ENCODE measurements around the gene TSR2. TPM values are rescaled to one million over a fixed set of nuclear protein-coding genes. Genes with fewer than 3 reads are reported as not detected.
A peak's percentile ranks its signal among the peaks of the same experiment; 100 is the strongest.

The TSR2 gene, protein sequence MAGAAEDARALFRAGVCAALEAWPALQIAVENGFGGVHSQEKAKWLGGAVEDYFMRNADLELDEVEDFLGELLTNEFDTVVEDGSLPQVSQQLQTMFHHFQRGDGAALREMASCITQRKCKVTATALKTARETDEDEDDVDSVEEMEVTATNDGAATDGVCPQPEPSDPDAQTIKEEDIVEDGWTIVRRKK
- total RNA-seq = 10 to 100 TPM; 30.1 to 35.7 TPM

DNA sequence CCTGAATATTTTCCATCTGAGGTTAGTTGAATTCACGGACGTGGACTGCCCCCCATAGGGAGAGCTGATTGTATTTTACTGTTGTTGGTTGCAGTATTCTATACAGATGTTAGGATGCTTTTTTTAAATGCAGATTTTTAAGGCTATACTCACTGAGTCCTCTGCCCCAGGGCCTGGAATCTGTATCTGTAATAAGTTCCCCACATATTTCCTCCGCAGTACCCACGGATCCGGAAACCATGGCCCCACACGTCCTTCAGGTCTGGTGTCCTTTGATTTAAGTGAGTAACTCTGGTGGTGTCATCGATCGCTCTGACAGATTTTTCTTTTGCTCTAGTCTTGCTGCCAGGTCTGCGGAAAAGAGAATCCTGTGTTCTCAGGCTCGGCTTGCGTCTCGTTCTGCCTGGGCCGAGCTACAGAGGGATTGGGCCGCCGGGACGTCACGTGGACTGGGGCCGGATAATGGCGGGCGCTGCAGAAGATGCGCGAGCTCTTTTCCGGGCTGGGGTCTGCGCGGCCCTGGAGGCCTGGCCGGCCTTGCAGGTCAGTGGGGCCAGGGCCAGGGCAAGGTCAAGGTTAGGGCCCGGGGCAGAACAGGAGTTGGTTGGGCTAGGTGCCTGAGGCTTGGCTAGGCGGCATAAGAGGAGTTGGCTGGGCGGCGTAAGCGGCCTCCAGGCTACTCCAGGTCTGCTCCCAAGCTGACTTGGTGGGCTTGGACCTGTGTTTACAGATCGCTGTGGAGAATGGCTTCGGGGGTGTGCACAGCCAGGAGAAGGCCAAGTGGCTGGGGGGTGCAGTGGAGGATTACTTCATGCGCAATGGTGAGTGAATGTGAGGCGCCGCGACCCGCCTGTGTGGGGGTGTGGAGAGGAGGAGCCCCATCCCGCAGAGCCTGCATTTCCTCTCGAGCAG, at the start of gene TSR2:
TSR2 (plus strand) TSS at position 445 of the 912 bp plus-strand sequence; CDS start at position 463, 18 bp downstream.
- DNase-seq = peak; percentile 90
- H3K4me3 Mint-ChIP-seq = peak within 1 kb of the TSS; percentile 89
- H3K27ac Mint-ChIP-seq = peak within 1 kb of the TSS; percentile 81
- ATAC-seq = peak; percentile 99
- H3K4me1 Mint-ChIP-seq = peaks cover 20% of the 10 kb centered on the region
- CTCF ChIA-PET = interaction anchor here (0.6 to 1.2 kb wide), 2 partner anchors 13 to 397 kb away, joined by 3 read pairs; no protein-coding TSS in a partner anchor
- no peaks in the 10 kb centered on the region for H3K9me3 Mint-ChIP-seq (ENCODE audit: low read depth)
- peaks cover 5% of the 10 kb centered on the region for H3K36me3 Mint-ChIP-seq
- H3K27me3 Mint-ChIP-seq = no peaks in the 10 kb centered on the region

DNA sequence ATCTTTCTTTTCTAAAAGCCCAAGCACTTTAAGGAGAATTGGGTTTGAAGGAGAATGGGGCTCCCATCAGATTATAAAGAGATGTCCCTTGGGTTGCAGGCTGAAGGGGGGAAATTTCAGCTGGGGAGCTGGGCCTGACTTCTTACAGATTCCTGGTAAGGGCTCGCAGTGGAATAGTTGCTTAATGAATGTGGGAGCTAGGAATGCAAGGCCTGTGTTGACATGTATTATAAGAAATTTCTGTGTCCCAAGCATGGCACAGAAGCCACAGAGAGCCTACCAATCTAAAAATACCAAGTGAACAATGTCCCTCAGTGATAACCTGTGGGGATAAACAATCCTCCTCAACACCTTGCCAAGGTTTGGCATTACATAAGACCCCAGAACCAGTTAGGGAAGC, 43.1 kb upstream of the TSR2 start:
- Mint-ChIP-seq H3K4me1 (no peaks in the 10 kb centered on the region), H3K27ac (no peak overlapping the region), H3K36me3 (no peaks in the 10 kb centered on the region), H3K4me3 (no peak overlapping the region), H3K27me3 (peaks cover 5% of the 10 kb centered on the region), H3K9me3 (ENCODE audit: low read depth) (no peaks in the 10 kb centered on the region)
- ATAC-seq (no peak), DNase-seq (no peak)
- CTCF ChIA-PET = no interaction called here

DNA sequence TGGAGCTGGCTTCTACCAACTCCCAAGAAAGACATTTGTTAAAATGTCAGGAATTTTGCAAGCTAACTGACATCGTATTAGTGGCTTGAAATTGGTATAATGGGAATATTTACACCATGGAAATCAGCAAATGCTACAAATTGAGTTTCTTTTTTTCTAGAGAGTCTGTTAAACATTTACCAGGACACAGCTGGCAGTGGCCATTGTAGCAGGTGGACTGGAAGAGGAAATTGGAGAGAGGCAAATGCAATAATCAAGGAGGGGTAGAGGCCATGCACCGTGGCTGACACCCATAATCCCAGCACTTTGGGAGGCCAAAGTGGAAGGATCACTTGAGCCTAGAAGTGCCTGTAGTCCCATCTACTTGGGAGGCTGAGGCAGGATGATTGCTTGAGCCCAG, 32.9 kb upstream of the TSR2 start:
- no peak overlapping the region for H3K4me3 Mint-ChIP-seq
- no peaks in the 10 kb centered on the region for H3K36me3 Mint-ChIP-seq
- CTCF ChIA-PET = no interaction called here

DNA sequence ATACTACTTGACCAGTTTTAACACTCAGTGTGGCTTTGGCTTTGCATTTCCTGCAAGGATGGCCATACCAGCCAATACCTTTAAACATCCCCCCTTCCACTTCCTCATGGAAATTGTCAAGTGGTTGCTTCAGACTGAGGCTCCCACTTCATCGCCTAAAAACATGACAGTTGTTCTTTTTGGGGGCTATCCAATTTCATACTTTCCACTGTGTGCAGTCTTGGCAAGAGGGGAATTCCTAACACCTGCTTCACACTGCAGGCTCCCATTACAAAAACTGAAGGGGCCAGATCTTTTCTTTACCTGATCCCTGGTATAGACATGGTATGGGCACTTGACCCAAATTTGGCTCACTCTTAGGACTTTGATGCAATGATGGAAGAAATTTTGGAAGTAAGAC, 28.5 kb upstream of the TSR2 start:
- no peak overlapping the region for H3K4me3 Mint-ChIP-seq
- CTCF ChIA-PET = no interaction called here
- H3K27ac Mint-ChIP-seq = no peak overlapping the region
- ATAC-seq = no peak
- no peaks in the 10 kb centered on the region for H3K9me3 Mint-ChIP-seq (ENCODE audit: low read depth)
- peaks cover 44% of the 10 kb centered on the region for H3K27me3 Mint-ChIP-seq
- no peaks in the 10 kb centered on the region for H3K36me3 Mint-ChIP-seq
- DNase-seq = no peak
- H3K4me1 Mint-ChIP-seq = peaks cover 21% of the 10 kb centered on the region

More for the DNA sequence above, 32.9 kb upstream of the TSR2 start:
- no peaks in the 10 kb centered on the region for H3K9me3 Mint-ChIP-seq (ENCODE audit: low read depth)
- DNase-seq (no peak), ATAC-seq (no peak)
- no peak overlapping the region for H3K27ac Mint-ChIP-seq
- H3K27me3 Mint-ChIP-seq = peaks cover 31% of the 10 kb centered on the region
- peaks cover 11% of the 10 kb centered on the region for H3K4me1 Mint-ChIP-seq

DNA sequence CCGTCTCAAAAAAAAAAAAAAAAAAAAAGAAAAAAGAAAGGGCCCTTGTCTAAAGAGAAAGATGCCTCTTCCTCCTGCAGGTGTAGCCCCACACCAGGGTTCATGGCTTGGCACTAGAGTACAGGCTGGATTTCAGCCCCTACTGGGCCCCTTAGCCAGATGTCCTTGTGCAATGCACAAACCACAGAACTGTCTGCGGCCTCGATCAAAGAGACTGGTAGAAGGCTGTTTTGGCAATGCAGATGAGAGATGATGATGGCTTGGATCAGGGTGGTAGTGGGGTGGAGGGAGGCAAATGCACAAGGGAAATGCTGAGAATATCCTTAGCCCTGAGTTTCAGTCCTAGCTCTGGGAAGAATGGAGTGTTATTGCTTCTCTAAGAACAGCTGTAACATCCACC, 26.5 kb upstream of the TSR2 start:
- DNase-seq (no peak), ATAC-seq (no peak)
- Mint-ChIP-seq H3K27me3 (peaks cover 44% of the 10 kb centered on the region), H3K27ac (no peak overlapping the region), H3K4me3 (no peak overlapping the region), H3K36me3 (no peaks in the 10 kb centered on the region), H3K9me3 (ENCODE audit: low read depth) (no peaks in the 10 kb centered on the region), H3K4me1 (peaks cover 16% of the 10 kb centered on the region)
- CTCF ChIA-PET = interaction anchor here (0.7 kb wide), 1 partner anchor 57 kb away, joined by 3 read pairs; no protein-coding TSS in a partner anchor

DNA sequence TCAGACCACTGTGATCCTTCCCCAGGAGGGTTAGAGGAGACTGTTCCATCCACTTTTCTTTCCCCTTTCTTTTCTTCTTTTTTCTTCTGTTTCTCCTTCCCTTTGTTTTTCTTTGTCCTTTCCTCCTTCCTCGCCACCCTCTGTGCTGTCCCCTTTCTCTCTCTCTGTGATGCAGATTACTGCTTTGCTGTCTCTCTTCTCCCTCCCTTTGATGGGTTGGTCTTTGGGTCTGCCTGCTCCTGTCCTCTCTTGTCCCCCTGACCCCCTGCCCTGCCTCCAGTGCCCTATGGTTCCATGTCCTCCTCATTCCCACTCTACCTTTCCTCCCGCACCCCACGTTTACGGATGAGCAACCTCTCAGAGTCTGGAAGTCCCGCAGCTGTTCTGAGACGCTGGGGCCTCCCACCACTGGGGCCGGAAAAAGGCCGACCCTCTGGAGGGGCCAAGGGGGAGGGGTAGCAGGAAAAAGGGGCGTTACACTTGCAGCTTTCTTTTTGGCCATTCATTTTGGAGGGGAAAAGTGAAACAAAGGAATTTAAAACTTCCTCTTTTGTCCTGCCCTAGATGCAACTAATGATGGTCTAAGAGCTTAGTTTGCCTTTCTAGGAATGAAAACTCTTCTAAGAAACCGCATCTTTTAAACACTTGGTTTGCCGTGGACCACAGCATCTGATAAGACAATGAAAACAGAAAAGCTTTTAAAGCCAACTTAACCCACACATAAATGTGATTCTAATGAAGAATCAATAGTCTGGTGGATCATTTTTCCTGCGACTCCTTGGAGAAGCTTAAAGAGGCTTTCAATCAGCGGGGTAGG, 24.5 kb upstream of the TSR2 start:
- Mint-ChIP-seq H3K27ac (no peak overlapping the region), H3K27me3 (peaks cover 50% of the 10 kb centered on the region), H3K4me1 (peaks cover 10% of the 10 kb centered on the region), H3K4me3 (no peak overlapping the region), H3K9me3 (ENCODE audit: low read depth) (no peaks in the 10 kb centered on the region), H3K36me3 (no peaks in the 10 kb centered on the region)
- CTCF ChIA-PET = no interaction called here
- peak; percentile 38 for DNase-seq
- ATAC-seq = no peak

DNA sequence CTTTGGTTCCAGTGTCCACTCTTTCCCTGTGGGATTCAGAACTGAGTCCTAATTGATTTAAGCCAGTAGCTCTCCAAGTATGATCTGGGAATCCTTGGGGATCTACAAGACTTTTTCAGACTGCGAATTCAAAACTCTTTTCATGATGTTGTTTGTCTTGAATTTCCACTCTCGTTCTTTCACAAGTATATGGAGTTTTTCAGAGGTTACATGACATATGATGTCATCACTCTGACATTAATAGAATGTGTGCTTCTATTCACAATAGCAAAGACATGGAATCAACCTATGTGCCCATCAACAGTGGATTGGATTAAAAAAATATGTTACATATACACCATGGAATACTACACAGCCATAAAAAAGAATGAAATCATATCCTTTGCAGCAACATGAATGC, 23.2 kb upstream of the TSR2 start:
- Mint-ChIP-seq H3K4me1 (peaks cover 10% of the 10 kb centered on the region), H3K4me3 (no peak overlapping the region), H3K36me3 (no peaks in the 10 kb centered on the region), H3K9me3 (ENCODE audit: low read depth) (no peaks in the 10 kb centered on the region), H3K27me3 (peaks cover 47% of the 10 kb centered on the region), H3K27ac (no peak overlapping the region)
- ATAC-seq (no peak), DNase-seq (no peak)
- CTCF ChIA-PET = no interaction called here

DNA sequence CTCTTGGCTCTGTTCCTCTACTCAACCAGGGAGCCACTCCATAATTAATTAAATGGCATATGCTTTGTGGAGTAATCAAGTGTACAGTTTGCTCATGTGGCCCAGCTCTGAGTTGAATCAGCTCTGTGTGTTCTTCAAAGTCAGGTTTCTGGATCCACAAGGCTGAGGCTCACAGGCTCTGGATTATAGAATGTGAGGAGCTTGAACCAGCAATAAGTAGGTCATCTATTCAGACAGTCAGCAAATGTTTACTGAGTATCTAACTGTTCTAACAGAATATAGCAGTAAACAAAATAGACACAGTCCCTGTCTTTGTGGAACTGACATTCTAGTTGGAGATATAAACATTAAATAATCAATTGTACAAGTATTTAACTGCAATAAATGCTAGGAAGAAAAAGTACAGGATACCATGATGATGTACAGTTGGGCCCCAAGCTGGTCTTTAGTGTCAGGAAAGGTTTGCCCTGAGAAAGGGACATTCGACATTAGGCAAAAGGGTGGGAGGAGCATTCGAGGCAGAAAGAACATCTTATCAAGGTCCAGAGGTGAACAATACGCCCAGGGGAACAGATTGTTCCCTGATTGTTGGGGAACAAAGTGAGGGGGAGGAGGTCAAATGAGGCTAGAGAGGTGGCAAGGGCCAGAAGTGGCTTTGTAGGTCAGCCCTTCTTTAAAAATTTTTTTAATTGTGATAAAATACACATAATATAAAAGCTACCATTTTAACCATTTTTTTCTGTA, 20.5 kb upstream of the TSR2 start:
- DNase-seq = no peak
- CTCF ChIA-PET = no interaction called here
- Mint-ChIP-seq H3K27ac (no peak overlapping the region), H3K27me3 (peaks cover 33% of the 10 kb centered on the region), H3K9me3 (ENCODE audit: low read depth) (no peaks in the 10 kb centered on the region), H3K36me3 (no peaks in the 10 kb centered on the region), H3K4me1 (peaks cover 10% of the 10 kb centered on the region), H3K4me3 (no peak overlapping the region)
- no peak for ATAC-seq

DNA sequence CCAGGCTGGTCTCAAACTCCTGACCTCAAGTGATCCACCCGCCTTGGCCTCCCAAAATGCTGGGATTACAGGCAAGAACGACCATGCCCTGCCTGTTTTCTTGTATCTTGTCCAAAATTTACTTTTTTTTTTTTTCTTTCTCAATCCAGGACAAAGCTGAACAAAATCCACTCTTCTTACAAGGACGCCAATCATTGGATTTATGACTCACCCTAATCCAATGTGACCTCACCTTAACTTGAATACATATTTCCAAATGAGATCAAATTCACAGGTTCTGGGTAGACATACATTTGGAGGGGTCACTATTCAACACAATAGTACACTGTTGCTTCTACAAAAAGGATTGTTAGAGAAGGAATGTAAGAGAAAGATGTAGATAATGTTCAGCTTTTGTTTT, 18.0 kb upstream of the TSR2 start:
- Mint-ChIP-seq H3K9me3 (ENCODE audit: low read depth) (no peaks in the 10 kb centered on the region), H3K36me3 (no peaks in the 10 kb centered on the region)
- CTCF ChIA-PET = no interaction called here

DNA sequence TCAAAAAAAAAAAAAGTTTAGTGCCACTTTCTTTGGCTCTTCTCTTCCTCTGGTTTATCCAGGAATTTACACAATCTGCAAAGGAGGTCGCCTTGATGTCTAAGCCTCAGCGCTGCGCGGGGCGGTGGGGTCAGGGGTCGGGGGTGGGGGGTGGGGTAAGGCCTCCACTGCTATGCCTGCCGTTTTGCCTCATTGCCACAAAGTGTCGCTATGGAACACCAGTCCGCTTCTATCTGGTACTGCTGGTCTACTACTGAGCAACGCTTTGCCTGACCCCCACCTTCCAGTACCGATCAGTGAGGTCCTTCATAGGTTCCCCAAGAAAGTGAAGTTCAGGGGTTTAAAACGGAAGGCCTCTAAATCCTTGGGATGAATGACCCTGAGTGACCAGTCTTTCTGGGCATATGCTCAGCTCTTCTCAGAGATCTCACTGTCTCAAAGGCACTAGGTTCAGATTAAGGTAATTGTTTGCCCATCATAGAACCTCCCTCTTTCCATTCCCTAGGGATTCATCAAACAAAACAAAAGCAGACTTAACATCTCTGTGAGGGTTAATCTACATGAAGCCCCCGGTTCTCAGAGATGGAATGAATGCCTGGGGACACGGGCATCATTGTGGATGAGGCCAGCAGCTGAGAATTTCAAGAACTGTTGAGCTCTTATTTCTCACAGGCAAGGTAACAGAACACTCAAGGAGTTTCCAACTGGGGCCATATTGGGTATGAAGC, 16.9 kb upstream of the TSR2 start:
- CTCF ChIA-PET = no interaction called here
- Mint-ChIP-seq H3K9me3 (ENCODE audit: low read depth) (no peaks in the 10 kb centered on the region), H3K27me3 (peaks cover 13% of the 10 kb centered on the region), H3K36me3 (no peaks in the 10 kb centered on the region), H3K4me3 (no peak overlapping the region), H3K4me1 (no peaks in the 10 kb centered on the region), H3K27ac (no peak overlapping the region)
- DNase-seq (no peak), ATAC-seq (no peak)

More for the DNA sequence above, 18.0 kb upstream of the TSR2 start:
- DNase-seq = no peak
- Mint-ChIP-seq H3K4me3 (no peak overlapping the region), H3K27ac (no peak overlapping the region), H3K27me3 (peaks cover 17% of the 10 kb centered on the region), H3K4me1 (no peaks in the 10 kb centered on the region)
- no peak for ATAC-seq

DNA sequence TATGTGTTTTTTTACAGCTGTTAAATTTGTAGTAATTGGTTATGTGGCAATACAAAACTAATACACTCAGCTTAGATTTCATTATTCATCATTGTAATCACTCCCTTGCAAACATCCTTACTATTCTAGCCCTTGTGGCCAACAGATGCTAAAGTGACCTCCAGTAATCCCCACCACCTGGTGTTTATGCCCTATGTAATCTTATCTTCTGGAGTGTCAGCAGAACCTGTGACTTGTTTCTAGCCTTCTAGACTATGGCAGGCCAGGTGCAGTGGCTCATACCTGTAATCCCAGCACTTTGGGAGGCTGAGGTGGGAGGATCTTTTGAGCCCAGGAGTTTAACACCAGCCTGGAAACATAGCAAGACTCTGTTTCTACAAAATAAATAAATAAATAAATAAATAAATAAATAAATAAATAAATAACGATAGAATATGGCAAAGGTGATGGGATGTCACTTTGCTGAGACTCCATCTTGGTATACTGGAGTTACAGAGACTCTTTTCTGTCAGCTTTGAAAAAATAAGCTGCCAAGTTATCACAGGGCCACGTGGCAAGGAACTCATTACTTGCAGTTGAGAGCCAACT, 12.3 kb upstream of the TSR2 start:
- Mint-ChIP-seq H3K36me3 (no peaks in the 10 kb centered on the region), H3K27me3 (no peaks in the 10 kb centered on the region), H3K4me3 (no peak overlapping the region), H3K4me1 (no peaks in the 10 kb centered on the region), H3K9me3 (ENCODE audit: low read depth) (no peaks in the 10 kb centered on the region), H3K27ac (no peak overlapping the region)
- CTCF ChIA-PET = no interaction called here
- no peak for DNase-seq
- ATAC-seq = no peak

DNA sequence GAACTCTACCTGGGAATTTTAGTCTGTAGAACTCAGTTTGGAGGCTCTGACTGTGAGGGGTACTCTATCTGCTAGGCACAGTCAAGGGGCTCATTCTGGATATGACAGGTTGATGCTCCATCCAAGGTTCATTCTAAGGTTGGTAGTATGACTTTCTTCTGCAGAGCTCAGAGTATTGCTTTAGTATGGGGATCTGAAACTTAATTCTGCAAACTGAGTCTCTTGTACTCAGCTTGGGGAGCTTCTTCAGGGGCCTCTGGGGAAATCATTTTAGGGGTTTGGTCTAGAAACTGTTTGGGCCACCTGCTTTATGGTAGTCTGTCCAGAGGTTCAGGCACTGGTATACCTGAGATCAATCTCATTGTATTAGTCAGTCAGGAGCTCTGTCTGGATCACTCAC, 9.7 kb upstream of the TSR2 start:
- Mint-ChIP-seq H3K4me3 (no peak overlapping the region), H3K9me3 (ENCODE audit: low read depth) (no peaks in the 10 kb centered on the region), H3K27me3 (no peaks in the 10 kb centered on the region), H3K27ac (no peak overlapping the region), H3K4me1 (no peaks in the 10 kb centered on the region), H3K36me3 (no peaks in the 10 kb centered on the region)
- CTCF ChIA-PET = no interaction called here
- DNase-seq = no peak
- no peak for ATAC-seq

Measured in activated CD8-positive, alpha-beta memory T cell treated with anti-CD3 and anti-CD28 coated beads, Interleukin-2, amount 10 ng/mL, durations not matched to agents 7 days and 5 days (primary cell).